H9 (cell line): Measurements from ENCODE around the gene DSE. TPM values are rescaled to one million over a fixed set of nuclear protein-coding genes. Genes with fewer than 3 reads are reported as not detected.

Experiments
- DNase-seq: peaks from one replicate; pipeline ENCODE4 v3.0.0-alpha.2; 2017
- H2AFZ ChIP-seq: one replicate; pipeline ENCODE4 v1.6.1; 2013; ENCODE audit warnings: mild to moderate bottlenecking, low read length, control low read depth, moderate library complexity
- H2AK5ac ChIP-seq: 2 replicates; pipeline ENCODE4 v1.6.1; 2013; ENCODE audit warnings: low read length, control low read depth, mixed read lengths; ENCODE audit not compliant: insufficient read length
- H2BK120ac ChIP-seq: one replicate; pipeline ENCODE4 v1.6.1; 2013; ENCODE audit warnings: low read depth, mild to moderate bottlenecking, low read length, control low read depth, inconsistent platforms; ENCODE audit not compliant: poor library complexity, severe bottlenecking
- H2BK12ac ChIP-seq: 2 replicates; pipeline ENCODE4 v1.6.1; 2013; ENCODE audit warnings: low read length, control low read depth, mixed read lengths, low read depth; ENCODE audit not compliant: insufficient read length
- H2BK15ac ChIP-seq: 2 replicates; pipeline ENCODE4 v1.6.1; 2013; ENCODE audit warnings: low read depth, low read length, control low read depth
- H2BK20ac ChIP-seq: one replicate; pipeline ENCODE4 v1.6.1; 2013; ENCODE audit warnings: low read depth, mild to moderate bottlenecking, low read length, control low read depth, inconsistent platforms; ENCODE audit not compliant: poor library complexity, severe bottlenecking
- H2BK5ac ChIP-seq: 2 replicates; pipeline ENCODE4 v1.6.1; 2013; ENCODE audit warnings: low read length, control low read depth, mixed read lengths; ENCODE audit not compliant: insufficient read length
- H3K14ac ChIP-seq: 2 replicates; pipeline ENCODE4 v1.6.1; 2013; ENCODE audit warnings: low read length, control low read depth; ENCODE audit not compliant: insufficient read depth
- H3K18ac ChIP-seq: 2 replicates; pipeline ENCODE4 v1.6.1; 2013; ENCODE audit warnings: low read depth, mild to moderate bottlenecking, mixed read lengths, low read length, control low read depth; ENCODE audit not compliant: insufficient read length
- H3K23ac ChIP-seq: 2 replicates; pipeline ENCODE4 v1.6.1; 2013; ENCODE audit warnings: low read length, control low read depth, mixed read lengths, low read depth; ENCODE audit not compliant: insufficient read length
- H3K23me2 ChIP-seq: 2 replicates; pipeline ENCODE4 v1.6.1; 2013; ENCODE audit warnings: low read depth, mild to moderate bottlenecking, mixed read lengths, low read length, control low read depth; ENCODE audit not compliant: insufficient read length, poor library complexity, severe bottlenecking
- H3K27ac ChIP-seq: 2 replicates; pipeline ENCODE4 v1.5.1; 2013; ENCODE audit warnings: low read length, control low read depth, mixed read lengths, low read depth; ENCODE audit not compliant: insufficient read length
- H3K27me3 ChIP-seq: 2 replicates; pipeline ENCODE4 v1.6.1; 2013; ENCODE audit warnings: low read length, control low read depth, inconsistent platforms; ENCODE audit not compliant: insufficient read depth
- H3K4ac ChIP-seq: 2 replicates; pipeline ENCODE4 v1.6.1; 2013; ENCODE audit warnings: low read depth, mild to moderate bottlenecking, control low read depth, inconsistent platforms, low read length, moderate library complexity
- H3K4me1 ChIP-seq: 2 replicates; pipeline ENCODE4 v1.6.1; 2013; ENCODE audit warnings: low read length, control low read depth, inconsistent platforms; ENCODE audit not compliant: insufficient read depth
- H3K4me2 ChIP-seq: 2 replicates; pipeline ENCODE4 v1.6.1; 2013; ENCODE audit warnings: low read length, control low read depth, mixed read lengths; ENCODE audit not compliant: insufficient read length, insufficient read depth
- H3K56ac ChIP-seq: 2 replicates; pipeline ENCODE4 v1.6.1; 2013; ENCODE audit warnings: low read depth, mild to moderate bottlenecking, mixed read lengths, low read length, control low read depth; ENCODE audit not compliant: insufficient read length
- H3K79me1 ChIP-seq: 2 replicates; pipeline ENCODE4 v1.6.1; 2013; ENCODE audit warnings: low read depth, mild to moderate bottlenecking, moderate library complexity, low read length, control low read depth, inconsistent platforms; ENCODE audit not compliant: insufficient read depth, poor library complexity, severe bottlenecking
- H3K79me2 ChIP-seq: 2 replicates; pipeline ENCODE4 v1.6.1; 2013; ENCODE audit warnings: low read length, control low read depth, inconsistent platforms; ENCODE audit not compliant: insufficient read depth
- H3K9ac ChIP-seq: 2 replicates; pipeline ENCODE4 v1.6.1; 2013; ENCODE audit warnings: low read length, control low read depth, mixed read lengths; ENCODE audit not compliant: insufficient read length; ENCODE audit errors: extremely low read depth
- H3K9me3 ChIP-seq: one replicate; pipeline ENCODE4 v1.6.1; 2013; ENCODE audit warnings: low read depth, low read length, inconsistent platforms; ENCODE audit not compliant: control insufficient read depth
- H3T11ph ChIP-seq: one replicate; pipeline ENCODE4 v1.6.1; 2013; ENCODE audit warnings: mild to moderate bottlenecking, low read length, control low read depth, inconsistent platforms
- H4K20me1 ChIP-seq: one replicate; pipeline ENCODE4 v1.6.1; 2013; ENCODE audit not compliant: control insufficient read depth, insufficient read length, insufficient read depth
- H4K5ac ChIP-seq: 2 replicates; pipeline ENCODE4 v1.6.1; 2013; ENCODE audit warnings: low read depth, mild to moderate bottlenecking, mixed read lengths, low read length, control low read depth; ENCODE audit not compliant: insufficient read length
- H4K8ac ChIP-seq: replicated peaks from 2 replicates; pipeline ENCODE4 v1.6.1; 2013; ENCODE audit warnings: low read length, control low read depth, mixed read lengths, low read depth; ENCODE audit not compliant: insufficient read length
- H4K91ac ChIP-seq: 2 replicates; pipeline ENCODE4 v1.6.1; 2013; ENCODE audit warnings: low read depth, mild to moderate bottlenecking, moderate library complexity, mixed read lengths, low read length, control low read depth; ENCODE audit not compliant: insufficient read length
- H3K27ac Mint-ChIP-seq, 3 experiments: 2 replicates in 2 of 3; 3 replicates in 1 of 3; pipeline ENCODE4 v1.8.0; 2020 to 2021; ENCODE audit warnings: mixed read lengths in 3 of 3, mild to moderate bottlenecking in 1 of 3, moderate library complexity in 1 of 3
- H3K27me3 Mint-ChIP-seq: 2 replicates; pipeline ENCODE4 v1.8.0; 2021; ENCODE audit warnings: low read depth, mild to moderate bottlenecking, moderate library complexity, mixed read lengths
- H3K36me3 Mint-ChIP-seq, 3 experiments: 2 replicates in 2 of 3; 3 replicates in 1 of 3; pipeline ENCODE4 v1.8.0; 2020 to 2021; ENCODE audit warnings: low read depth in 3 of 3, mixed read lengths in 3 of 3; ENCODE audit not compliant: insufficient read depth in 1 of 3
- H3K4me1 Mint-ChIP-seq, 2 experiments: 2 replicates each; pipeline ENCODE4 v1.8.0; 2020; ENCODE audit warnings: mixed read lengths in 2 of 2
- H3K4me3 Mint-ChIP-seq, 2 experiments: 2 replicates in 1 of 2; 3 replicates in 1 of 2; pipeline ENCODE4 v1.8.0; 2020 to 2021; ENCODE audit warnings: mild to moderate bottlenecking in 2 of 2, mixed read lengths in 2 of 2, moderate library complexity in 1 of 2
- H3K9me3 Mint-ChIP-seq, 2 experiments: 2 replicates in 1 of 2; 3 replicates in 1 of 2; pipeline ENCODE4 v1.8.0; 2020; ENCODE audit warnings: mild to moderate bottlenecking in 2 of 2, mixed read lengths in 2 of 2, moderate library complexity in 1 of 2
- CTCF ChIP-seq: fragments of 200-600 bp; sonication (generic); conservative IDR thresholded peaks from 3 replicates; pipeline ENCODE4 v1.8.0; 2021; ENCODE audit warnings: antibody characterized with exemption, mild to moderate bottlenecking
- WGBS: extraction: QIAGEN DNeasy Blood & Tissue Kit; methylation state at CpG from one replicate; pipeline ENCODE4 v1.1.7; 2013; ENCODE audit warnings: missing lambda C conversion rate, low lambda C conversion rate, mixed read lengths; ENCODE audit not compliant: insufficient read length; ENCODE audit errors: extremely low coverage; 5-methylcytosine and 5-hydroxymethylcytosine counted together
- total RNA-seq: library from RNA; stranded (reverse); gene quantifications from 2 replicates; pipeline ENCODE4 v1.2.1, GENCODE V29; 2021

Gene DSE
- total RNA-seq, 1 experiment from 2014 or later = 45.6 TPM

GRCh38 chr6:116397914-116398313 lies 27.2 kb downstream of the DSE start:
- Histone ChIP-seq H2BK5ac (no peak overlapping the region), H2AK5ac (no peak overlapping the region), H2BK120ac (no peak overlapping the region), H2AFZ (no peak overlapping the region), H3K23me2 (no peaks in the 10 kb centered on the region), H3K27me3 (no peaks in the 10 kb centered on the region), H3K14ac (no peak overlapping the region), H3K27ac (no peak overlapping the region), H3K18ac (no peak overlapping the region), H3K4me1 (no peaks in the 10 kb centered on the region; the same call in 1 of the 2 replicates), H2BK20ac (no peak overlapping the region), H2BK15ac (no peak overlapping the region), H3K79me2 (peaks cover 5% of the 10 kb centered on the region; the same call in 1 of the 2 replicates), H3K23ac (no peak overlapping the region), H3K79me1 (no peaks in the 10 kb centered on the region), H3K56ac (no peak overlapping the region), H4K20me1 (no peaks in the 10 kb centered on the region), H3K4me2 (no peak overlapping the region), H4K5ac (no peak overlapping the region), H4K91ac (no peak overlapping the region), H4K8ac (no peak overlapping the region), H3K9ac (no peak overlapping the region), H3T11ph (no peak overlapping the region), H3K9me3 (no peaks in the 10 kb centered on the region), H3K4ac (no peak overlapping the region), H2BK12ac (no peak overlapping the region)
- no peak for TF ChIP-seq CTCF
- peaks cover 7 to 10% (median 7%) of the 10 kb centered on the region in 3 experiments for H3K36me3 Mint-ChIP-seq
- no peaks in the 10 kb centered on the region for H3K27me3 Mint-ChIP-seq
- H3K9me3 Mint-ChIP-seq = no peaks in the 10 kb centered on the region
- WGBS = no CpG with 5 or more reads among the region's 1 CpG
- DNase-seq = no peak
- peaks cover 16 to 21% of the 10 kb centered on the region in 2 experiments for H3K4me1 Mint-ChIP-seq
- no peak overlapping the region; a peak in 1 of 7 replicates for H3K27ac Mint-ChIP-seq
- H3K4me3 Mint-ChIP-seq = no peak overlapping the region
